HG03439 (cell line): ENCODE measurements around the gene DCUN1D3.
"Not testable (repeated sequence)": the region's sequence is repeated elsewhere in the genome, so short reads cannot be mapped to it uniquely, and the experiment has no call there.

ENCODE experiments used
- ATAC-seq: cut with Tn5 transposase; IDR thresholded peaks from one replicate; pipeline ENCODE4 v1.9.1; 2021; ENCODE audit warnings: mild to moderate bottlenecking, moderate library complexity; ENCODE audit not compliant: unreplicated experiment

The DCUN1D3 gene

GRCh38 chr16:20900299-20901067 lies at the start of gene DCUN1D3, which contains the start of gene LYRM1:
TSS of gene DCUN1D3 (minus strand) at chr16:20900358. CDS start at chr16:20862538, 37,820 bp downstream.
TSS of gene LYRM1 (plus strand) at chr16:20900771. CDS start at chr16:20915556, 14,785 bp downstream.
- peak; percentile 75 for ATAC-seq

- ATAC-seq, result no peak
Measured at GRCh38 chr16:20949660-20950059, 49.5 kb upstream of the DCUN1D3 start.

GRCh38 chr16:20948444-20948843 lies 48.3 kb upstream of the DCUN1D3 start:
- no peak for ATAC-seq

GRCh38 chr16:20946015-20946629 lies 46.0 kb upstream of the DCUN1D3 start:
- ATAC-seq, result no peak

- not testable (repeated sequence) for ATAC-seq
Measured at GRCh38 chr16:20945575-20945875, 45.4 kb upstream of the DCUN1D3 start.

- no peak for ATAC-seq
Measured at GRCh38 chr16:20944861-20945574, 44.9 kb upstream of the DCUN1D3 start.

GRCh38 chr16:20942256-20942655 lies 42.1 kb upstream of the DCUN1D3 start:
- no peak for ATAC-seq

GRCh38 chr16:20941636-20941926 lies 41.4 kb upstream of the DCUN1D3 start:
- no peak for ATAC-seq

- no peak for ATAC-seq
Measured at GRCh38 chr16:20940871-20941635, 40.9 kb upstream of the DCUN1D3 start.

GRCh38 chr16:20939611-20940010 lies 39.5 kb upstream of the DCUN1D3 start:
- ATAC-seq, result no peak

- ATAC-seq, result no peak
Measured at GRCh38 chr16:20938426-20938825, 38.3 kb upstream of the DCUN1D3 start.

GRCh38 chr16:20937736-20938135 lies 37.6 kb upstream of the DCUN1D3 start:
- no peak for ATAC-seq

- ATAC-seq, result no peak
Measured at GRCh38 chr16:20933589-20933988, 33.4 kb upstream of the DCUN1D3 start.

- ATAC-seq, result no peak
Measured at GRCh38 chr16:20931066-20931600, 31.0 kb upstream of the DCUN1D3 start.

- ATAC-seq, result no peak
Measured at GRCh38 chr16:20930365-20930690, 30.2 kb upstream of the DCUN1D3 start.

GRCh38 chr16:20929676-20930364 lies 29.7 kb upstream of the DCUN1D3 start:
- not testable (repeated sequence) for ATAC-seq

GRCh38 chr16:20928774-20929411 lies 28.7 kb upstream of the DCUN1D3 start:
- no peak for ATAC-seq

- no peak for ATAC-seq
Measured at GRCh38 chr16:20925751-20926150, 25.6 kb upstream of the DCUN1D3 start.

- no peak for ATAC-seq
Measured at GRCh38 chr16:20923876-20924275, 23.7 kb upstream of the DCUN1D3 start.

- no peak for ATAC-seq
Measured at GRCh38 chr16:20920799-20921198, 20.6 kb upstream of the DCUN1D3 start.
